ENCODE data around the gene MMP24OS. TPM values are rescaled to one million over a fixed set of nuclear protein-coding genes. Genes with fewer than 3 reads are reported as not detected.

Gene MMP24OS
- total and polyA plus RNA-seq, 8 donors: 16.2 to 82.4 (median 38.6) TPM

GRCh38 chr20:35291654-35292503 lies 14.0 kb upstream of the MMP24OS start, which contains the start of gene FAM83C:
Gene FAM83C (minus strand): TSS chr20:35292425. CDS start chr20:35292304, 121 bp downstream.
- Histone ChIP-seq H3K9me3 (no peaks in the 10 kb centered on the region), H3K4me1 (no peaks in the 10 kb centered on the region), H3K27ac (no peak within 1 kb of the TSS), H3K36me3 (no peaks in the 10 kb centered on the region), H3K27me3 (peaks cover 0 to 47% (median 15%) of the 10 kb centered on the region in 3 donors), H3K4me3 (no peak within 1 kb of the TSS)
- no peak for DNase-seq
- intact Hi-C loops (cut with DNase I; ENCODE audit: low total_unique reads): no loop called here
- 64 to 87% (median 75%) methylated on average over 20 to 40 of the region's 40 CpGs for WGBS, 5 donors
- TF ChIP-seq POLR2AphosphoS5 (IDR thresholded peaks at IDR 0.05) (no peak), CTCF (IDR thresholded peaks at IDR 0.05) (no peak), POLR2A (IDR thresholded peaks at IDR 0.05) (no peak), EP300 (IDR thresholded peaks at IDR 0.05) (no peak)

GRCh38 chr20:35290887-35291417 lies 13.0 kb upstream of the MMP24OS start:
- intact Hi-C loops (cut with DNase I; ENCODE audit: low total_unique reads): no loop called here
- Histone ChIP-seq H3K4me3 (no peak overlapping the region), H3K9me3 (no peaks in the 10 kb centered on the region), H3K4me1 (no peaks in the 10 kb centered on the region), H3K27me3 (peaks cover 0 to 39% (median 9%) of the 10 kb centered on the region in 3 donors), H3K27ac (no peak overlapping the region), H3K36me3 (no peaks in the 10 kb centered on the region)
- 82 to 87% (median 83%) methylated on average over 7 of the region's 7 CpGs for WGBS, 5 donors
- DNase-seq: no peak
- TF ChIP-seq EP300 (IDR thresholded peaks at IDR 0.05) (no peak), POLR2A (IDR thresholded peaks at IDR 0.05) (no peak), POLR2AphosphoS5 (IDR thresholded peaks at IDR 0.05) (no peak), CTCF (IDR thresholded peaks at IDR 0.05) (no peak)

GRCh38 chr20:35290186-35290886 lies 12.4 kb upstream of the MMP24OS start:
- intact Hi-C loops (cut with DNase I; ENCODE audit: low total_unique reads): no loop called here
- DNase-seq: no peak
- H3K9me3 ChIP-seq: no peaks in the 10 kb centered on the region
- no peaks in the 10 kb centered on the region for H3K36me3 ChIP-seq
- H3K27me3 ChIP-seq: peaks cover 0 to 34% (median 7%) of the 10 kb centered on the region in 3 donors
- 60 to 69% (median 64%) methylated on average over 6 to 7 of the region's 7 CpGs for WGBS, 5 donors
- TF ChIP-seq EP300 (IDR thresholded peaks at IDR 0.05): no peak
- no peak for TF ChIP-seq POLR2A (IDR thresholded peaks at IDR 0.05)
- TF ChIP-seq CTCF (IDR thresholded peaks at IDR 0.05): no peak
- no peak for TF ChIP-seq POLR2AphosphoS5 (IDR thresholded peaks at IDR 0.05)
- H3K27ac ChIP-seq: no peak overlapping the region
- no peak overlapping the region for H3K4me3 ChIP-seq
- peaks cover 0 to 5% (median 1%) of the 10 kb centered on the region in 4 donors for H3K4me1 ChIP-seq

- TF ChIP-seq POLR2A (IDR thresholded peaks at IDR 0.05): no peak
- TF ChIP-seq POLR2AphosphoS5 (IDR thresholded peaks at IDR 0.05): no peak
- TF ChIP-seq CTCF (IDR thresholded peaks at IDR 0.05): no peak
- no peak for TF ChIP-seq EP300 (IDR thresholded peaks at IDR 0.05)
- no peak for DNase-seq
- peaks cover 0 to 19% (median 0%) of the 10 kb centered on the region in 3 donors for H3K27me3 ChIP-seq
- H3K27ac ChIP-seq: no peak overlapping the region
- intact Hi-C loops (cut with DNase I; ENCODE audit: low total_unique reads): no loop called here
- H3K36me3 ChIP-seq: no peaks in the 10 kb centered on the region
- H3K4me3 ChIP-seq: no peak overlapping the region
- no peaks in the 10 kb centered on the region for H3K9me3 ChIP-seq
- H3K4me1 ChIP-seq: peaks cover 3 to 18% (median 14%) of the 10 kb centered on the region in 4 donors
- 81 to 90% (median 85%) methylated on average over 15 to 19 of the region's 19 CpGs for WGBS, 5 donors
Observed at GRCh38 chr20:35288325-35289060, 10.6 kb upstream of the MMP24OS start.
